GM21381 (cell line): Measurements from ENCODE around the gene BTBD19.
"Not testable (repeated sequence)": the region's sequence is repeated elsewhere in the genome, so short reads cannot be mapped to it uniquely, and the experiment has no call there.

Experiments used
- ATAC-seq: cut with Tn5 transposase; IDR thresholded peaks from one replicate; pipeline ENCODE4 v1.9.1; 2021; ENCODE audit warnings: mild to moderate bottlenecking, moderate library complexity; ENCODE audit not compliant: unreplicated experiment

The BTBD19 gene

GRCh38 chr1:44807364-44808062, 810 bp upstream of the BTBD19 start:
- ATAC-seq, result peak; percentile 34

GRCh38 chr1:44808938-44809917, 905 bp downstream of the BTBD19 start:
- ATAC-seq, result no peak

GRCh38 chr1:44810101-44810761, 1.9 kb downstream of the BTBD19 start:
- no peak for ATAC-seq

GRCh38 chr1:44810762-44811105, 2.4 kb downstream of the BTBD19 start:
- not testable (repeated sequence) for ATAC-seq

GRCh38 chr1:44811234-44811633, 2.9 kb downstream of the BTBD19 start:
- ATAC-seq, result no peak

- ATAC-seq, result no peak
Measured at GRCh38 chr1:44812822-44813543, 4.7 kb downstream of the BTBD19 start.

GRCh38 chr1:44815926-44816325, 7.6 kb downstream of the BTBD19 start:
- ATAC-seq, result not testable (repeated sequence)

- no peak for ATAC-seq
Measured at GRCh38 chr1:44817307-44817706, 9.0 kb downstream of the BTBD19 start.

GRCh38 chr1:44817771-44818495, 9.6 kb downstream of the BTBD19 start:
- ATAC-seq, result no peak

- ATAC-seq, result no peak
Measured at GRCh38 chr1:44819196-44819607, 10.9 kb downstream of the BTBD19 start.

GRCh38 chr1:44819608-44820327, 11.4 kb downstream of the BTBD19 start:
- ATAC-seq, result peak; percentile 79

GRCh38 chr1:44820328-44821239, 12.3 kb downstream of the BTBD19 start:
- no peak for ATAC-seq

GRCh38 chr1:44821240-44821715, 13.0 kb downstream of the BTBD19 start:
- no peak for ATAC-seq

- no peak for ATAC-seq
Measured at GRCh38 chr1:44822131-44822701, 13.9 kb downstream of the BTBD19 start.

GRCh38 chr1:44822981-44823451, 14.7 kb downstream of the BTBD19 start:
- ATAC-seq, result no peak

GRCh38 chr1:44824392-44824791, 16.1 kb downstream of the BTBD19 start:
- not testable (repeated sequence) for ATAC-seq

GRCh38 chr1:44826375-44827196, 18.3 kb downstream of the BTBD19 start:
- ATAC-seq, result no peak
